Esophagus (tissue), 2 donors: ENCODE data around the gene ZNRF1. TPM values are rescaled to one million over a fixed set of nuclear protein-coding genes. Genes with fewer than 3 reads are reported as not detected.
A peak's percentile ranks its signal among the peaks of the same experiment; 100 is the strongest.

Source experiments
- H3K27ac ChIP-seq, 2 donors: one replicate each; pipeline ENCODE4 v1.5.1; 2013; ENCODE audit warnings: low read depth in 2 of 2, mild to moderate bottlenecking in 2 of 2, inconsistent platforms in 1 of 2, low read length in 1 of 2, moderate library complexity in 1 of 2
- H3K27me3 ChIP-seq, 2 donors: one replicate each; pipeline ENCODE4 v1.6.1; 2013; ENCODE audit warnings: low read length in 2 of 2, control low read depth in 1 of 2, mild to moderate bottlenecking in 1 of 2; ENCODE audit not compliant: insufficient read depth in 2 of 2, control insufficient read depth in 1 of 2
- H3K36me3 ChIP-seq, 2 donors: one replicate each; pipeline ENCODE4 v1.6.1; 2013; ENCODE audit warnings: low read length in 1 of 2; ENCODE audit not compliant: control insufficient read depth in 2 of 2, insufficient read depth in 2 of 2
- H3K4me1 ChIP-seq, 2 donors: one replicate each; pipeline ENCODE4 v1.6.1; 2013; ENCODE audit warnings: low read length in 1 of 2; ENCODE audit not compliant: control insufficient read depth in 2 of 2, insufficient read depth in 2 of 2
- H3K4me3 ChIP-seq, 2 donors: one replicate each; pipeline ENCODE4 v1.5.1; 2013; ENCODE audit warnings: low read length in 2 of 2, mild to moderate bottlenecking in 2 of 2, low read depth in 1 of 2, moderate library complexity in 1 of 2
- H3K9me3 ChIP-seq, 2 donors: one replicate each; pipeline ENCODE4 v1.6.1; 2013; ENCODE audit warnings: mild to moderate bottlenecking in 2 of 2, low read depth in 1 of 2, low read length in 1 of 2, moderate library complexity in 1 of 2; ENCODE audit not compliant: control insufficient read depth in 2 of 2, insufficient read depth in 1 of 2
- WGBS, 2 donors: extraction: QIAGEN DNeasy Blood & Tissue Kit; methylation state at CpG; one replicate each; pipeline ENCODE4 v1.1.7; 2013; 5-methylcytosine and 5-hydroxymethylcytosine counted together
- polyA plus RNA-seq, 2 donors: library from polyadenylated mRNA; stranded (reverse); fragments of 200-250 nt; gene quantifications; one replicate each; pipeline ENCODE4 v1.2.3, GENCODE V29; 2013
- donor health status: healthy with polysubstance abuse.
- donor health status: Bipolar disorder and iron deficiency.

Gene ZNRF1
- polyA plus RNA-seq, 2 donors: 36.2 to 39.5 TPM

DNA sequence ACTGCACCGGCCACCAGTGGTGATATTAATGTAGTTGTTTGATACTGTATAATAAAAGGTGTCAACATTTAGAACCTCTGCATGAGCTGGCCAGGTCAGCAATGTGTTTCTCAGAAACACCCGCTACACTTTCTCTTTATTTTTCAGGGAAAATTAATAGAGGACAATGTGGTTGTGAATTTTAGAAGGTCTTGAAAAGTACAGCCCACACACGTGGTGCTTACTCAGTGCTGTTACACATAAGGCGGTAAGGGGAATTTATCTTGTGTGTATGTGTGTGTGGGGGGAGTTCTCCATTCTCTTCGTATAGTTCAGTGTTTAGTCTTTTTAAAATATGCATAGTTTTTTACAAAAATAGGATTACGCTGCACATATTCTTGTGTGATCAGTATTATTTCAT, 145.1 kb downstream of the ZNRF1 start:
- H3K27ac ChIP-seq: no peak overlapping the region
- WGBS, 2 donors: 78 to 79% methylated on average over 6 of the region's 6 CpGs
- H3K9me3 ChIP-seq: peaks cover 0 to 3% of the 10 kb centered on the region in 2 donors
- H3K27me3 ChIP-seq: no peaks in the 10 kb centered on the region
- no peak overlapping the region for H3K4me3 ChIP-seq
- no peaks in the 10 kb centered on the region for H3K4me1 ChIP-seq
- no peaks in the 10 kb centered on the region for H3K36me3 ChIP-seq

DNA sequence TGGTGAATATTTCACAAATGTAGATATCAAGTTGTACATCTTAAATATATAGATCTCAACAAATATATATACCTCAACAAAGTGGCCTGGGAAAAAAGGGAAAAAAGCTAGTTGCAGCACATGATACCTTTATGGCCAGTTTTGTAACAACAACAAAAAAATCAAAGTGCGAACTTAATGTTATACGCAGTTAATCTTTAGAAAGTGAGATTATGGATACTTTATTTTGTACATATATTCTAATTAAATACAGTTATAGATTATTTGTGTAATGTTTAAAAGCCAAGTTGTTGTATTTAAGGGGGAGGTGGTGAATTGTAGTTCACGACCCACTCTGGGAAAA, 149.1 kb downstream of the ZNRF1 start:
- Histone ChIP-seq H3K4me1 (no peaks in the 10 kb centered on the region), H3K27ac (peak overlapping the region in 1 of 2 donors; percentile 100), H3K36me3 (no peaks in the 10 kb centered on the region), H3K4me3 (peak overlapping the region in 1 of 2 donors; percentile 90), H3K27me3 (no peaks in the 10 kb centered on the region), H3K9me3 (peaks cover 0 to 7% of the 10 kb centered on the region in 2 donors)
- WGBS, 2 donors: 42 to 52% methylated on average over 3 of the region's 3 CpGs

DNA sequence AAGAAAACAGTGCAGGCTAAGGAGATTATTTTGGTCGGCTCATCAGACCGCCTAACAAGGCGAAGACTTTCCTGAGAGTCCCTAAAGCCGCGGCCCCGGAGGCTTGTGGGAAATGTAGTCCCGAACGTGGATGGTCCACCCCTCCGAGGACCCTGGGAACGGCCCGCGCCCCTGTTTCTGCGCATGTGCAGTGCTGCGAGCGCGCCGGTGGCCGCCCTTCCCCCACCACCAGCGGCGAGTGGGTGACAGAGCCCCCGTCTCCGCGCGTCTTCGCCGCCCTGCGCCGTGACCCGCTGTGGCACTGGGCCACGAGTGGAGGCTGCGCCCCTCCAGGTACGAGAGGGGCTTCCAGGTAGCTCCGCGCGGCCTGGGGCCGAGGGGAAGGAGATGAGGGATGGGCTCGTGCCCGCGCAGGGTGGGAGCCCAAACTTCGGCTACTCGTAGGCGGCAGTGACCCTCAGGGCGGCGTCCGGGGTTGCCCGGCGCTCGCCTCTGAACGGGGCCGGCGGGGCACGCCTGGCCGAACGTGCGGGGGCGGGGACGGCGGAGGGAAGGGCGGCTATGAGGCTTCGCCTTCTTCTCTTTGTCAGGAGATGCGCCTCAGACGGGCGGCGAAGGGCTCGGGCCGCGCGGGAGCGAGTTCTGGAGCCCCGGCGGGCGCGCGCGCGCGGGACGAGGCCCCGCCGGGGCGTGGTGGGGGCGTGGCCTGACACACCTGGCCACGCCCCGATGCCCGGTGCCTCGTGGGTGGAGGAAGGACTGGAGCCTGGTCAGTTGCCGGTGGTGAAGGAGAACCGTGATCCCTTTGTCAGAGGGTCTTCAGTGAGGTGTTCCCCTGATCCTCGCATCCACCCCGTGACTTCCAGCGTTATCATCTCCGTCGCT, 149.7 kb downstream of the ZNRF1 start, which contains the start of gene ZFP1:
Gene ZFP1, plus strand, starts transcription at position 214 of the 885 bp plus-strand sequence. CDS start 4,428 bp downstream, outside the sequence.
- Histone ChIP-seq H3K9me3 (peaks cover 0 to 7% of the 10 kb centered on the region in 2 donors), H3K27ac (peak within 1 kb of the TSS; percentile 97 to 100), H3K27me3 (no peaks in the 10 kb centered on the region), H3K4me1 (no peaks in the 10 kb centered on the region), H3K4me3 (peak within 1 kb of the TSS; percentile 90 to 100), H3K36me3 (no peaks in the 10 kb centered on the region)
- WGBS, 2 donors: 0 to 1% methylated on average over 71 to 93 of the region's 93 CpGs

DNA sequence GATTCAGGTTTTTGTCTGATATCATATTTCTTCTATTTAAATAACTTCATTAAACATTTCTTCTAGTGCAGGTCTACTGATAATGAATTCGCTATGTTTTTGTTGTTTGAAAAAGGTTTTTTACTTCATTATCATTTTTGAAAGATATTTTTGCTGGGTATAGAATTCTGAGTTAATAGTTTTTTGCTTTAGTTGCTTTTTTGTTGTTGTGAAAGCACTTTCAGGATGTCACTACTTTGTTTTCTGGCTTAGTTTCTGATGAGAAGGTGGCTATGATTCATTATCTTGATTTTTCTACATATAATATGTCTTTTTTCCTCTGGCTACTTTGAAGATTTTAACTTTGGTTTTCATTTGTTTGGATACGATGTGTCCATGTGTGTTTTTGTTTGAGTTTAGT, 153.0 kb downstream of the ZNRF1 start:
- no peak overlapping the region for H3K4me3 ChIP-seq
- H3K4me1 ChIP-seq: no peaks in the 10 kb centered on the region
- peaks cover 0 to 3% of the 10 kb centered on the region in 2 donors for H3K9me3 ChIP-seq
- 50 to 74% methylated on average over 2 of the region's 2 CpGs for WGBS, 2 donors
- peaks cover 0 to 4% of the 10 kb centered on the region in 2 donors for H3K36me3 ChIP-seq
- H3K27ac ChIP-seq: no peak overlapping the region
- H3K27me3 ChIP-seq: no peaks in the 10 kb centered on the region

DNA sequence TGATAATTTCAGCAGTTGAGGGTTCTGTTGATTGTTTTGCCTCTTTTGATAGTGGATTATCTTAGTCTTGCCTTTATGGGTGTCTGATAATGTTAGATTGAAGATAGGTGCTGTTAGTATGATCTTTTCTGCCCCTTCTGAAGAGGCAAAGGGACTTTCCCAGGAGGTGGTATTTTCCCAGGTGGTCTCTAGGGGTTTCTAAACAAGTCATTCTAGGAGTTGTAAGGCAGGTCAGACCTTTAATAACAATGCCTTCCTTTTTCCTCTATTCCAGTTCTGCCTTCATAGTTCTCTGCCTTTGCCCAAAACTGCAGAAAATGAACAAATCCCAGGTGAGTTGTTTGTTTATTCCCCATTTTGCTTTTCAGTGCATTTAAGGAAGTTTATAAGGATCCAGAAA, 153.8 kb downstream of the ZNRF1 start:
- no peaks in the 10 kb centered on the region for H3K4me1 ChIP-seq
- H3K9me3 ChIP-seq: peaks cover 0 to 3% of the 10 kb centered on the region in 2 donors
- peaks cover 0 to 4% of the 10 kb centered on the region in 2 donors for H3K36me3 ChIP-seq

DNA sequence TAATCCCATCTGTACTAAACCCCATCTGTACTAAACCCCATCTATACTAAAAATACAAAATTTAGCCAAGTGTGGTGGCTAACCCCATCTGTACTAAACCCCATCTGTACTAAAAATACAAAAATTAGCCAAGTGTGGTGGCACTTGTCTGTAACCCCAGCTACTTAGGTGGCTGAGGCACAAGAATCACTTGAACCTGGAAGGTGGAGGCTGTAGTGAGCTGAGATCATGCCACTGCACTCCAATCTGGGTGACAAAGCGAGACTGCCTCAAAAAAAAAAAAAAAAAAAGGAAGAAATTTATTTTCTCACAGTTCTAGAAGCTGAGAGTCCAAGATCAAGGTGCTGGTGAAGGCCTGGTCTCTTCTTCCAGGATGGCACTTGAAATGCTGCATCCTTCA, 161.6 kb downstream of the ZNRF1 start:
- Histone ChIP-seq H3K4me3 (no peak overlapping the region), H3K9me3 (peaks cover 0 to 3% of the 10 kb centered on the region in 2 donors), H3K4me1 (no peaks in the 10 kb centered on the region), H3K36me3 (peaks cover 3 to 7% of the 10 kb centered on the region in 2 donors), H3K27ac (no peak overlapping the region), H3K27me3 (peaks cover 0 to 2% of the 10 kb centered on the region in 2 donors)
- WGBS, 2 donors: 87 to 100% methylated on average over 1 of the region's 1 CpG

More for the DNA sequence above, 153.8 kb downstream of the ZNRF1 start:
- H3K4me3 ChIP-seq: no peak overlapping the region
- no peaks in the 10 kb centered on the region for H3K27me3 ChIP-seq
- H3K27ac ChIP-seq: no peak overlapping the region

Other genes with a start within 250 kb of the ZNRF1 start
- 1 to 10 TPM; 4.7 to 4.8 TPM for gene FA2H, start 224.2 kb upstream of the ZNRF1 start, polyA plus RNA-seq
- gene WDR59, start 13.9 kb upstream of the ZNRF1 start, polyA plus RNA-seq: 10 to 100 TPM; 16.1 to 27.6 TPM
- 10 to 100 TPM; 11.8 to 12.6 TPM for gene LDHD, start 117.8 kb downstream of the ZNRF1 start, polyA plus RNA-seq
- gene ZFP1, start 149.5 kb downstream of the ZNRF1 start, polyA plus RNA-seq: 1 to 10 TPM; 2.5 TPM
- 1 to 10 TPM in 1 of 2 donors, under 1 TPM in 1; 0.35 to 1.7 TPM for gene CTRB2, start 208.1 kb downstream of the ZNRF1 start, polyA plus RNA-seq
- gene CTRB1, start 220.0 kb downstream of the ZNRF1 start, polyA plus RNA-seq: 1 to 10 TPM in 1 of 2 donors, under 1 TPM in 1; 0.34 to 2.0 TPM